ENCODE data around the gene SMCHD1. TPM values are rescaled to one million over a fixed set of nuclear protein-coding genes. Genes with fewer than 3 reads are reported as not detected.
"Not testable (repeated sequence)": the region's sequence is repeated elsewhere in the genome, so short reads cannot be mapped to it uniquely, and the experiment has no call there.

Gene SMCHD1
- total RNA-seq, 1 experiment from 2014 or later = 89.2 TPM

DNA sequence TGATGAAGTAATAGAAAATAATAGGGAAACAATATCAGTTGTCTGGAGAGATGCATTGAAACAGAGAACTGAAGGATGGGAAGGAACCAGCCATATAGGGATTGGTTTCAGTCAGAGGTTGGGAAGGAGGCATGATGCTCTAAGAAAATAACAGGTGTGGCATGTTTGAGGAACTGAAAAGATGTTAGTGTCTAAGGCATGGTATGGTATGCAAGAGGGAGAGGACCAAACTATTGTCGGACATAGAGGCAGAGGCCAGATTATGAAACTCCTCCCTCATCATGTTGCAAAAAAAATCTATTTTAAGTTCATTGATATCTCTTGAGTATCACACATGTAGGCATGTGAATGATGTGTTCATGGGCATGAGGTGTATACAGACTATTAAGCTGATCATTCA lies 142.4 kb downstream of the SMCHD1 start:
- H3K27me3 ChIP-seq = no peaks in the 10 kb centered on the region
- no peak overlapping the region for H3K4me3 ChIP-seq
- no peak for DNase-seq
- no peaks in the 10 kb centered on the region for H3K9me3 ChIP-seq (replicated peaks)
- H3K36me3 ChIP-seq = peaks cover 45% of the 10 kb centered on the region
- no peaks in the 10 kb centered on the region for H3K4me1 ChIP-seq
- no peak overlapping the region for H3K27ac ChIP-seq

DNA sequence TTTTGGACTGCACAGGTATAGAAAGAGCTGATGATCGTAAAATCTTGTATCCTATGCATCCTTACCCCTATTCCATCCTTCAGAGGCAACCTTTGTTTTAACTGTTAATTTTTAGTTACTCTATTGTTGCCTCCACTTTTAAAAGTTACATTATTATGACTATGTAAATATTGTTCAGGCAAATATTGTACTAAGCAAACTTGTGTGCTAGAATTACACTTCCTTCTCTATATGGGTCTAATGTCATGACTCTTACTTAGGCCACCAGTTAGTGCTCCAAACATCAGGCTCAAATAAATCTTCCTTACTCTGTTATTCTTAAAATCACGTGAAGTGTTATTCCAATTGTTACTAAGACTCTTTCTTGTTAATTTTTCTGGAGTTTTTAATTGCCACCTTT lies 143.8 kb downstream of the SMCHD1 start:
- peaks cover 58% of the 10 kb centered on the region for H3K36me3 ChIP-seq

GRCh38 chr18:2805970-2806943 lies 150.7 kb downstream of the SMCHD1 start:
- H3K4me3 ChIP-seq = no peak overlapping the region
- DNase-seq = no peak
- no peak overlapping the region for H3K27ac ChIP-seq

More for the DNA sequence above, 143.8 kb downstream of the SMCHD1 start:
- H3K4me3 ChIP-seq = no peak overlapping the region
- H3K27me3 ChIP-seq = no peaks in the 10 kb centered on the region
- no peak overlapping the region for H3K27ac ChIP-seq
- no peaks in the 10 kb centered on the region for H3K4me1 ChIP-seq
- no peak for DNase-seq
- no peaks in the 10 kb centered on the region for H3K9me3 ChIP-seq (replicated peaks)

GRCh38 chr18:2808640-2809039 lies 153.1 kb downstream of the SMCHD1 start:
- not testable (repeated sequence) for H3K27me3 ChIP-seq; H3K4me1 ChIP-seq; DNase-seq; H3K9me3 ChIP-seq (replicated peaks); H3K27ac ChIP-seq; H3K4me3 ChIP-seq
- H3K36me3 ChIP-seq = peaks cover 18% of the 10 kb centered on the region

More at GRCh38 chr18:2805970-2806943, 150.7 kb downstream of the SMCHD1 start:
- H3K36me3 ChIP-seq = peaks cover 34% of the 10 kb centered on the region
- 0 out of 2 replicates have a peak, but pooled peaks cover 5% of the 10 kb centered on the region for H3K9me3 ChIP-seq (replicated peaks)
- no peaks in the 10 kb centered on the region for H3K4me1 ChIP-seq
- no peaks in the 10 kb centered on the region for H3K27me3 ChIP-seq

DNA sequence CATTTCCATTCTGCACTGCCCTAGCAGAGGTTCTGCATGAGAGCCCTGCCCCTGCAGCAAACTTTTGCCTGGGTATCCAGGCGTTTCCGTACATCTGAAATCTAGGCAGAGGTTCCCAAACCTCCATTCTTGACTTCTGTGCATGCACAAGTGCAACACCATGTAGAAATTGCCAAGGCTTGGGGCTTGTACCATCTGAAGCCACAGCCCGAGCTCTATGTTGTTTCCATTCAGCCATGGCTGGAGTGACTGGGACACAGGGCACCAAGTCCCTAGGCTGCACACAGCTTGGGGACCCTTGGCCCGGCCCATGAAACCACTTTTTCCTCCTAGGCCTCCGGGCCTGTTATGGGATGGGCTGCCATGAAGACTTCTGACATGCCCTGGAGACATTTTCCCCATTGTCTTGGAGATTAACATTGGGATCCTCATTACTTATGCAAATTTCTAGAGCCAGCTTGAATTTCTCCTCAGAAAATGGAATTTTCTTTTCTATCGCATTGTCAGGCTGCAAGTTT lies 154.2 kb downstream of the SMCHD1 start:
- not testable (repeated sequence) for H3K4me3 ChIP-seq; H3K4me1 ChIP-seq; H3K27me3 ChIP-seq; H3K36me3 ChIP-seq; H3K9me3 ChIP-seq (replicated peaks); DNase-seq; H3K27ac ChIP-seq

DNA sequence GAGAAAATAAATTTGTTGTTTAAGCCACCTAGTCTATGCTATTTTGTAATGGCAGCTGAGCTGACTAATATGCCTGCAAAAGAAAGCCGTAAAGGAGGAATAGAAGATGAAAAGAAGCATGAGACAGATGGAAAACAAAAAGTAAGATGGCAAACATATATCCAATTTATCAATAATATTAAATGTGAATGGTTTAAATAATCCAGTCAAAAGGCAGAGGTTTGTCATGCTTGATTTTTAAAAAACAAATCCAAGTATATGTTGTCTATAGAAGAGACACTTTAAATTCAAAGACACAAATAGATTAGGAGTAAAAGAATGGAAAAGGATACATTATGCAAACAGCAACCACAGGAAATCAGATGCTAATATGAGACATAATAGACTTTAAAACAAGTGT lies 155.9 kb downstream of the SMCHD1 start:
- no peaks in the 10 kb centered on the region for H3K4me1 ChIP-seq
- H3K27me3 ChIP-seq = no peaks in the 10 kb centered on the region
- peaks cover 7% of the 10 kb centered on the region; the same call in 1 of the 2 replicates for H3K9me3 ChIP-seq (replicated peaks)
- no peak overlapping the region for H3K27ac ChIP-seq
- no peak overlapping the region for H3K4me3 ChIP-seq
- H3K36me3 ChIP-seq = no peaks in the 10 kb centered on the region; the same call in 1 of the 2 replicates
- DNase-seq = no peak

GRCh38 chr18:2814928-2815327 lies 159.4 kb downstream of the SMCHD1 start:
- no peaks in the 10 kb centered on the region for H3K27me3 ChIP-seq
- no peak overlapping the region for H3K27ac ChIP-seq
- no peak overlapping the region for H3K4me3 ChIP-seq
- peaks cover 7% of the 10 kb centered on the region; the same call in 1 of the 2 replicates for H3K9me3 ChIP-seq (replicated peaks)
- no peaks in the 10 kb centered on the region for H3K36me3 ChIP-seq
- no peaks in the 10 kb centered on the region for H3K4me1 ChIP-seq
- no peak for DNase-seq

DNA sequence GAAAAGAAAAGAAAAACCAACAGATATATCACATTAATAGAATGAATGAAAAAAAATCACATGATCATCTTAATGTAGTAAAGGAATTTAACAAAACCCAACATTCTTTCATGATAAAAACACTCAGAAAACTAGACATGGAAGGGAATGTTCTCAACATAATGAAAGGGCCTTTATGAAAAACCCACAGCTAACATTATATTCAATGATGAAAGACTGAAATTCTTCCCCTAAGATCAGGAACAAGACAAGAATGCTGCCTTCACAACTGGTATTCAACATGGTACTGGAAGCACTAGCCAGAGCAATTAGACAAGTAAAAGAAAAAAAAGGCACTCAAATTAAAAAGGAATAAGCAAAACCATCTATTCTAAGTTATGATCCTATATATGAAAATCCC lies 162.8 kb downstream of the SMCHD1 start:
- Histone ChIP-seq H3K4me1 (no peaks in the 10 kb centered on the region), H3K27me3 (no peaks in the 10 kb centered on the region), H3K9me3 (replicated peaks) (no peaks in the 10 kb centered on the region; the same call in 1 of the 2 replicates), H3K4me3 (no peak overlapping the region), H3K36me3 (no peaks in the 10 kb centered on the region), H3K27ac (no peak overlapping the region)
- DNase-seq = no peak

DNA sequence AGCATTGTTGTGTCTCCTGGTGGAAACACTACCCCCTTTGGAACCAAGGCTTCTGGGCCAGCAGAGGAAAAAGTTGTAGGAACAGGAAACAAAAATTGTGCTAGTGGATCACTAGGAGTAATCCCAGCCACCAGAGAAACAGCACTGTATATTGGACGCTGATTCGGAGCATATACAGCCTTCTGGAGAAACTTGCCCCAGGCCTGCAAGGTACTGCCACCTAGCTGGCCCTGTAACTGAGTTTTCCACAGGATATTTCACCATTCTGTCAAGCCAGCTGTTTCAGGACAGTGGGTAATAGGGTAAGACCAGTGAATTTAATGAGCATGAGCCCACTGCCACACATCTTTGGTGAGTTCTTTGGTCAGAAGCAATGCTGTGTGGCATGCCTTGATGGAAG lies 166.2 kb downstream of the SMCHD1 start:
- Histone ChIP-seq H3K4me3 (no peak overlapping the region), H3K36me3 (no peaks in the 10 kb centered on the region), H3K27me3 (no peaks in the 10 kb centered on the region), H3K4me1 (no peaks in the 10 kb centered on the region), H3K9me3 (replicated peaks) (no peaks in the 10 kb centered on the region), H3K27ac (no peak overlapping the region)
- DNase-seq = no peak

DNA sequence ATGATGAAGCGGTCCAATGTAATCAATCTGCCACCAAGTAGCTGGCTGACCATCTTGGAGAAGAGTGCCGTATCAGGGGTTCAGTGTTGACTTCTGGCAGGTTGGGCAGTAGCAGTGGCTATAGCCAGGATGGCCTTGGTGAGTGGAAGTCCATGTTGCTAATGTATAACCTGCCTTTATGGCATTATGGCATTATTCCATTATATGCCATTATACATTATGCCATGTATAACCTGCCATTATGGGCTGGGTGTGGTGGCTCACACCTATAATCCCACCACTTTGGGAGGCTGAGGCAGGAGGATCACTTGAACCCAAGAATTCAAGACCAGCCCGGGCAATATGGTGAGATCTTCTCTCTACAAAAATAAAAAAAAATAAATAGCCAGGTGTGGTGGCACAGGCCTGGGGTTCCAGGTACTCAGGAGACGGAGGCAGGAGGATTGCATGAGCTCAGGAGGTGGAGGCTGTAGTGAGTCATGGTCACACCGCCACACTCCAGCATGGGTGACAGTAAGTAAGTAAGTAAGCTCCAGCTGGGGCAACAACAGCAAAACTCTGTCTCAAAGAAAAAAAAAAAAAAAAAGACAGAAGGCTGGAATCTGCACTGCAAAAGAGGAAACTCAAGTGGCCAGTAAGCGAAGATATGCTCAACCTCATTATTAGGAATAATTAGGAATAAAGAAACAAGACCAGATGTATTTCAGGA lies 166.8 kb downstream of the SMCHD1 start:
- Histone ChIP-seq H3K4me3 (no peak overlapping the region), H3K4me1 (no peaks in the 10 kb centered on the region), H3K36me3 (no peaks in the 10 kb centered on the region), H3K27me3 (no peaks in the 10 kb centered on the region), H3K27ac (no peak overlapping the region), H3K9me3 (replicated peaks) (no peaks in the 10 kb centered on the region)
- no peak for DNase-seq

DNA sequence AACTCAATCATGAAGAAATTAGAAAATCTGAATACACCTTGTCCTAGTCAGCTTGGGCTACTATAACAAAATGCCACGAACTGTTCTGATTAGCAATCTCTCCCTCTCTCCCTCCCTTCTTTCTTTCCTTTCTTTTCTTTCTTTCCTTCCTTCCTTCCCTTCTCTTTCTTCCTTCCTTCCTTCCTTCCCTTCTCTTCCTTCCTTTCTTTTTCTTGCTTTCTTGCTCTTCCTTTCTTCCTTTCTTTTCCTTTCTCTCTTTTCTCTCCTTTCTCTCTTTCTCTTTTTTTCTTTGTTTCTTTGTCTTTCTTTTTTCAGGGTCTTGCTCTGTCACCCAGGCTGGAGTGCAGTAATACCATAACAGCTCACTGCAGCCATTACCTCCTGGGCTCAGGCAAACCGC lies 167.7 kb downstream of the SMCHD1 start:
- Histone ChIP-seq H3K9me3 (replicated peaks) (no peaks in the 10 kb centered on the region), H3K4me1 (no peaks in the 10 kb centered on the region), H3K36me3 (no peaks in the 10 kb centered on the region), H3K4me3 (no peak overlapping the region), H3K27ac (no peak overlapping the region), H3K27me3 (no peaks in the 10 kb centered on the region)
- DNase-seq = no peak

DNA sequence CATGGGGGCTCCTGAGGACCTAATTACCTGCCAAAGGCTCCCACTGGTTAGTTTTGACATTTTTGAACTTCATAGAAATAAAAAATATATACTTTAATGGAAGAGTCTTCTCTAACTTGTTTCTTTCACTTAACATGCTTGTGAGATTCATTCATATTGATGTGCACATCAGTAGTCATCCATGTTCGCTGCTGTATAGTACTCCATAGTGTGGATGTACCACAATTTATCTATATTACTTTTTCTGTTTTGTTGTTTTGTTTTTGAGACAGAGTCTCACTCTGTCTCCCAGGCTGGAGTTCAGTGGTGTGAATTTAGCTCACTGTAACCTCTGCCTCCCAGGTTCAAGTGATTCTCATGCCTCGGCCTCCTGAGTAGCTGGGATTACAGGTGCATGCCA lies 168.4 kb downstream of the SMCHD1 start:
- Histone ChIP-seq H3K36me3 (no peaks in the 10 kb centered on the region), H3K27me3 (no peaks in the 10 kb centered on the region), H3K4me1 (no peaks in the 10 kb centered on the region), H3K4me3 (no peak overlapping the region), H3K9me3 (replicated peaks) (no peaks in the 10 kb centered on the region), H3K27ac (no peak overlapping the region)
- DNase-seq = no peak

- no peak overlapping the region for H3K4me3 ChIP-seq
- H3K9me3 ChIP-seq (replicated peaks) = no peaks in the 10 kb centered on the region
- H3K4me1 ChIP-seq = no peaks in the 10 kb centered on the region
- no peak for DNase-seq
- H3K36me3 ChIP-seq = no peaks in the 10 kb centered on the region
- no peak overlapping the region for H3K27ac ChIP-seq
- H3K27me3 ChIP-seq = no peaks in the 10 kb centered on the region
Observed at GRCh38 chr18:2824865-2825264, 169.3 kb downstream of the SMCHD1 start.

DNA sequence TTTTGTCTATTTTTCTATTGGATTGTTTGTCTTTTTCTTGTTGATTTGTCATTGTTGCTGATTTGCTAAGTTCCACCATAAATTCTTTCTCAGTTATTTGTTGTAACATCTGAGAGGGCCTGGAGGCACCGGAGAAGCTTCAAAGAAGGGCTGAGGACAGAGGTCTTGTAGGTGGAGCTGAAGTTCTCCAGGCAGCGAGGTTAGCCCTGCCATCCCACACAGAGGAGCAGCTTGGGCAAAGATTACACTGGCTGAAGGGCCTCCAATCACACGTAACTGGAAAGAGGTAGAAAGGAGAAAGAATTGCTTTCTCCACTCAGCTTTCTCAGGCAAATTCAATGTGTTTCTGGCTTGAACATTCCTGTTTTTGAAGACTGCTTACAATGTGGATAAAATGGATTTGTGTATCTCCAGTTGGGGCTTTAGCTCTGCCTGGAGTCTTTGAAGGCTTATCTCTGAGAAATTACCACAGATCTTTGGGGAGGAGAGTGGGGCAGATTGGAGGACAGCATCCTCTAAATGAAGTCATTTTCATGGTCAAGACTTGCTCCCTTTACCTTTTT lies 170.2 kb downstream of the SMCHD1 start:
- H3K4me3 ChIP-seq = no peak overlapping the region
- H3K9me3 ChIP-seq (replicated peaks) = no peaks in the 10 kb centered on the region
- no peaks in the 10 kb centered on the region for H3K36me3 ChIP-seq
- no peak for DNase-seq
- H3K27ac ChIP-seq = no peak overlapping the region
- H3K4me1 ChIP-seq = no peaks in the 10 kb centered on the region
- H3K27me3 ChIP-seq = no peaks in the 10 kb centered on the region

GRCh38 chr18:2826581-2826980 lies 171.1 kb downstream of the SMCHD1 start:
- Histone ChIP-seq H3K9me3 (replicated peaks) (no peaks in the 10 kb centered on the region), H3K4me1 (no peaks in the 10 kb centered on the region), H3K4me3 (no peak overlapping the region), H3K27me3 (no peaks in the 10 kb centered on the region), H3K27ac (no peak overlapping the region), H3K36me3 (no peaks in the 10 kb centered on the region)
- no peak for DNase-seq

Measured in SJCRH30 (cell line).